HPDE6-E6E7 (cell line): ENCODE data around the gene ASB2.
A peak's percentile ranks its signal among the peaks of the same experiment; 100 is the strongest.

Experiments
- DNase-seq: peaks from one replicate; pipeline ENCODE4 v3.0.0; 2011; ENCODE audit warnings: missing footprints; ENCODE audit errors: extremely low spot score

Gene ASB2

DNA sequence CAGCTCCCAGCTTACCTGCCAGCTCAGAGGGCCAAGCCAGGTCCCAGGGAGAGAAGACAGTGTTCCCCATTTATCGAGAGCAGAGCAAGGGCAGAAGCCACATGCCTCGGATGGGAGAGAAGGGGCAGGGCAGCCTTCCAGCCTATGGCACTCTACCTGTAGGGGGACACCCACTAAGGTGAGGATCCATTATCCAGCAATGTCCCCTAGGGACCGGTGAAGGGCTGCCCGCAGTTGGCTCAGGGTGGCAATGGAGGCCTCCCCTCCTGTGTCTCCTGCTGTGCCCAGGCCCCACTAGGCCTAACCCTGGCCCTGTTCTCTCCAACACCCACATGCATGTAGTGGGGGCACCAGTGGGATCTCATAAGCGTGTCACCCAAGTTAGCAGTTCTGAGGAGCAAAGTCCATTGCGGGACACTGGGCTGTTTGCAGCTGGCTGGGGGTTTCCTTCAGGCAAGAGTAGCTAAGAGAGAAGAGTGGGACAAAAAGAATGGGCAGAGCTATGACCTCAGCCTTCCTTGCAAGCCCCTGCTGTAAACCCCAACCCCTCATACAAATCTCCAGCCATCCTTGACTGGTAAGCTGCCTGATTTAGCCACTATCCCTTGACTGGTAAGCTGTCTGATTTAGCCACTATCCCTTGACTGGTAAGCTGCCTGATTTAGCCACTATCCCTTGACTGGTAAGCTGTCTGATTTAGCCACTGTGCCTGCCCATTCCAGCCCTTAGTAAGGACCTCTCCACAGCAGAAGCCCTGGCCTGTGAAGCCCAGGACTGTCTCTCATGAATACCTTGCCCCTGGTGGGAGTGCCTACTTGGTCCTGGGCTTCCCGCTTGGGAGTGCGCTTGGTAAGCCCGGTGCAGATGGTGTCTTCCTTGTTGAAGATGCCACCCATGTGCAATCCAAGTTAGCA is 5.2 kb upstream of the ASB2 start:
- no peak for DNase-seq

DNA sequence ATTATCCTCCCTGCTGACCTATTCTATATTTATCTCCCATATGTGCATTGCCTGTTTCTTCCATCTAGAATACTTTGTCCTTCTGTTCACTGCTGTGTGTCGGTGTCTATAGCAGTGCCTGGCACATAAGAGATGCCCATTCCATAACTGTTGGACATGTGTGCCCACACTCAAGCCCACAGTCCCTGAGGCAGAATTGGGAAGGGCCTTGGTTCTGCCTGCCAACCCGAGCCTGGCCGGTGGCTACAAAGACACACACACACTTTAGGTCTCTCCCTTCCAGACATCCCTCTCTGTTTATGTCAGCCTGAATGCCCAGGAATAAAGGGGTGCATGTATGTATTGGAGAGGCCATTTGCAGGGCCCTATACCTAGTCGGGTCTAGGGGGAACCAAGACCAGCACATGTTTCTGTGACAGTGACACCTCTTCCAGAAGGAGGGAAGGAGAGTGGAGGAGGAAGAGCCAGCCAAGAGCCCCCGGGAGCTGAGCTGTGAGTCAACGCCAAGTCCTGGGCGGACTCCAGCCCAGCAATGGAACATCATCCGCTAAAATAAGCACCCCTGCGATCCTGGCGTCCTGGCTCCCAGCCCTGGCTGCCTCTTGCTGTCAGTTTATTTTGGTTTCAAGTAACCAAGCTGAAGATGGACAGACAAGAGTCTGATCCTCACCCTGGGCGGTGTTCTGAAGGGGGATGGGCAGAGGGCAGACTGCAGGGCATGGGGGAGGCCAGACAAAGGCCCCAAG is 4.3 kb upstream of the ASB2 start:
- DNase-seq: no peak

DNA sequence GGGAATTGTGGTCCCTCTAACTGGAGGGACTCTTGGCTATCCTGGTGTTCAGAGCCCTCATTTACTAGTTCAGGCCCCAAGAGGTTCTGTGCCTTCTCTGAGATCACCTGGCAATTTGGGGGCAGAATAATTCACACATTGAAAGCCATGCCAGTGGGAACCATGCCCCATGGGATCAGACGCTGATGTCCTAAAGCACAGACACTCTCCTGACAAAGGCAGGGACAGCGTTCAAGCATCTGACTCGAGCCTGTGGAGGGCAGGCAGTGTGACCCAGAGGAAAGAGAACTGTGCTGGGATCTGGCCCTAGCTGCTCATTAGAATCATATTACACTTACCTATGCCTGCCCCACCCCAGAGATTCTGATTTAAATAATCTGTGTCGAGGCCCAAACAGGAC is 2.4 kb upstream of the ASB2 start:
- no peak for DNase-seq

DNA sequence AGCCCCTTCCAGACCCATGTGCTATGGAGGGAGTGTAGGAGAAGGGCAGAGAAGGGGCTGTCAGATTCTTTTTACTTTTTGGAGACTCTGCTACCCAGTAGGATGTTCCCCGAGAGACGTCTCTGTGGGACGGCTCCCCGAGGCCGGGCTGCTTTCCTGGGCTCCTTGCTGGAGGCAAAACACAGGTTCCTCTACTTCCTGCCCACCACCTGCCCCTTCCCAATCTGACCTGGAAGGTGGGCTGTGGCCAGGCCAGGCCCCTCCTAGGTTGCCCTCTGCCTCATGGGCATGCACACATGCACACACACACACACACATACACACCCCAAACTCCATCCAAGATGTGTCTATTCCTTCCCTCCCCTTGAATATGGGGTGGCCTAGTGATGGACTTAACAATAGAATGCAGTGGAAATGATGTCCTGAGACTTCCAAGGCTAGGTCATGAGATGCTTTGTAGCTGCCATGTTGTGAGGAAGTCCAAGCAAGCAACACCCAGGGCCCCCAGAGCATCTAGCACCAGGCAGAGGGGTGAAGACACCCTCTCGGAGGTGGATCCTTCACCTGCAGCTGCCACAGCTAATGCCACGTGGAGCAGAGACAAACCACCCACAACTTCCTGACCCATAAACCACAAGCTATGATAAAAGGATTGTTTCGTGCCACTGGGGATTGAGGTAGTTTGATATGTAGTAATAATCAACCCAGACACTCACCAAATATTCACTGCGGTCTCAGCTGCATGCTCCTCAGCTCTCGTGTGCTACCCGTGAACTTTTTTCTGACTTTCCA is 1.6 kb upstream of the ASB2 start:
- no peak for DNase-seq

DNA sequence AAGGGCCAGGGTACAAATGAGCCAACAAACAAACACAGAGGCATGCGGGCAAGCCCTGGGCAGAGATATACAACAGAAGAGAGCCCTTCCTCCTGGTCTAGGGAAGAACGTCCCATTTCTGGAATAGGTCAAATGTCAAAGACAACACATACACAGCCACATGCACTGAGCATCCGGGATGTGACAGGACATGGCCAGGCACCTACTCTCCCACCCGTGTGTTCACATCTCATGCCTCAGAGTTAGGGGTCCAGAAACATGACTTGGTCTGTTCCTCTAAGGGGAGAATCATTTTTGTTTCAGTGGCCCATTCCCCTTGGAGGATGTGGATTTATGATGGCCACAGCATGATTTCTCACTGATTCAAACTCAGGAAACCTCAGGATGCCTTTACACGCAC is 801 bp upstream of the ASB2 start:
- no peak for DNase-seq

DNA sequence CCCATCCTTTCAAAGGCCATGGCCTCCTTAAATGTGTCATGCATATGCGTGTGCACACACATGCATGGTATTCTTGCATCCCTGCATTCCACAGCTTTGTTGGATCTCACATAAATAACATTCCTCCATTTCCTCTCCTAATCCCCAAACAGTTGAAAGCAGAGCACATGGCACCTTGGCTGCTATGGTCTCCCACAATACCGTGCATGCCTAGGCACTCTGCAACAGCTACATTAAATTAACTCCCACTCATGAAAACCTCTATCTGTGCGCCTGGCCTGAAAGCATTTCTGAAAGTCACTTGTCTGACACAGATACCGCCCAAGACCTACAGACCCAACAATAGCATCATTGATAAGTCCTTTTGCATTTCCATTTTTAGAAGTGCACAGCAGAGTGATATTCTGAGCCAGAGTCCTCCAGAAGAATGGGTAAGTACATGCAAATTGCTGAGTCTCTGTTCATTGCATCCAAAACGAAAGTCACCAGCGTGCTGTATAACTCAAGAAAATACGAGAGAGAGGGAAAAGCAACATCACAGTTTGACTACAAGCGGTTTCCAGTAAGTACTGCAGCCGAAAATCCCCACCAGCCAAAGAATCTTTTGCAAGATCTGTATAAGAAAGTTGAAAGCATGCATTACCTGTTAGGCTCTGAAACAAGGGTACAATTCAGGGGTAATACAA is 436 bp downstream of the ASB2 start:
- DNase-seq: no peak

DNA sequence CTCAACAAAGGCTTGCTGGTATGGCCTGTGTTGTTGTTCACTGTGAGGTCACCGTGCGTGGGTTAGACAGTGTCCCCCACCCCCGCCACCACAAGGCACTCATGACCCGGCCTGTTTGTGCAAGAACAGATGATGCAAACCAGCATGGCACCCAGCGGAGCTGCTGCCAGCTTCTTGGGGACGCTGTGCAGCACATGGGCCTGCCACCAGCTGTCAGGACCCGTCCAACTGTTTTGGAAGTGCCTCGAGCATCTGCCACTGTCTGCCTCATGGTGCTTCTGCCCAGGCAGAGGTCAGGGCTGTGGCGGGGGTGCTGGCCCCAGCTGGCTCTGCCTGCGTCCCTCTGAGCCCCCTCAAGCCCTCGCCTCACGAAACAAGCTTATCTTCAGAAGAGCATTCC is 1.5 kb downstream of the ASB2 start:
- no peak for DNase-seq

DNA sequence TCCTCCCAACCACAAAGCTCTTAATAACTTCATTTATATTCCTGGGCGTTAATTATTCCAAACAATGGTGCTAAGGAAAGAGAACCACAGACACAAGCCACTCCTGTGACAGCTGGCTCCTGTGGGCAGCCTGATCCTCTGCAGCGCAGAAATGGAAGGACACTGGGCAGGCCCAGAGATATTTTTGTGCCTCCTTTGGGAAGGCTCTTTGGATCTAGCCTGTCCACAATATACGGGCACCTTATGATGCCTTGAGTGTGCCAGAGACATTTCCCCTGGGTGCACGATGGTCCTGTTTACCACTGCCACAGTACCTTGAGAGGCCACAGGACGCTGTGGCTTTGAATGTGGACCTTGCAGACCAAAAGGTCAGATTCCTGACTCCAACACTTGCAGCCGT is 2.1 kb downstream of the ASB2 start:
- no peak for DNase-seq

DNA sequence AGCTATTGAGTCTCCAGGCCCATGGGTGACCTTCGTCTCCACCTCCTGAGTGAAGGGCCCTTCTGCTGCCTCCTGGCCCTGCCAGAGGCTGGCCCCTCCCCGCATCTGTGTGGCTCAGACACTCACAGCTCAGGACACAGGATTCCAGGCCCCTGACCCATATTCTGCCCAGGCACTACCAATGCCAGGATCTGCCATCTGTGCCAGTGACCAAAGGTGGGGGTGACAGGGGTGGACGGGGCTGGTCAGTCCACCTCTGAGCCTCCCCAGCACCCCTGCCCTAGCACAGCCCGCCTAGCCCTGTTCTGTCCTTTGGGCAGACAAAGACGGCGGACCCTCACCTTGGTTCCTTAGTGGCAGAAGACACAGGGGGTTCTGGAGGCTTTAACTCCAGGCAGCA is 2.8 kb downstream of the ASB2 start:
- no peak for DNase-seq

DNA sequence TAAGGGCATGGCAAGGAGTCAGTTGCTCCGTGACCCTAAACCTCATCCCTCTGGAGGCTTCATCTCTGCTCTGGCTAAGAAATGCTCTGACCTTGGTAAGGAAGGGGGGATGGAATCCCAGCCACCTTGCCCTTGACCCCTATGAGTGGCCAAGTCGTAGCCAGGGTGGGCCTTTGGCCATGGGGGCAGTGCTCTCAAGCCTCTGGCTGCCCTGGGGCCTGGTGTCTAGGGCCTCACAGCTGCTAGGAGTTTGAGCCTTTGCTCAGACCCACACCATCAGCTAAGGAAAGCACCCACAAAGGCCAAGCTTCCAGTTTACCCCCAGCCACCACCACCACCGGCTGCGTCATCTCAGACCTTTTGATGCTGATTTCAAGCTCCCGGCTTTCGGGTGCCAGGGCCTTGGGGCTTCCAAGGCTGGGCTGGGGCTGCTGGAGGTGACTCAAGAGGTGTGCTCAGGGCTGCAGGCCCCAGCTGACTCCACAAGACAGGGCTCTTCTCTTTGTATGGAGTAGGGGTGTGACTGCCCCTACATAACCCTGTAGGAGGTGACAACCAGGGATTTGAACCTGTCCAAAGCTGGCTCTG is 3.7 kb downstream of the ASB2 start:
- DNase-seq: no peak

DNA sequence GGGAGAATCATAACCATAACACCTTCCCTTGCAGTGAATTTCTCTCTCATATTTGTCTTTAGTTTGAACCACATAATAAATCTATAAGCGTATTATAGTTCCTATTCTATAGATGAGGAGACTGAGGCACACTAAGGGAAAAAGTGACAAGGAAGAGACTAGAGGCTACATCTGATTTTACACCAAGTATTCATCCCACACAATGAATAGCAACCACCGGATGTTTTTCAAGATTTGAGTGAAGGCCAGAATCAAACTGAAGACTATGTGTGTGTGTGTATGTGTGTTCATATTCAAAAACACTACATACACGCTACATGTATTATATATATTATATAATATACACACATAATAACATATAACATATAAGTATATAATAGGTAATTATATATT is 4.7 kb downstream of the ASB2 start:
- DNase-seq: no peak

DNA sequence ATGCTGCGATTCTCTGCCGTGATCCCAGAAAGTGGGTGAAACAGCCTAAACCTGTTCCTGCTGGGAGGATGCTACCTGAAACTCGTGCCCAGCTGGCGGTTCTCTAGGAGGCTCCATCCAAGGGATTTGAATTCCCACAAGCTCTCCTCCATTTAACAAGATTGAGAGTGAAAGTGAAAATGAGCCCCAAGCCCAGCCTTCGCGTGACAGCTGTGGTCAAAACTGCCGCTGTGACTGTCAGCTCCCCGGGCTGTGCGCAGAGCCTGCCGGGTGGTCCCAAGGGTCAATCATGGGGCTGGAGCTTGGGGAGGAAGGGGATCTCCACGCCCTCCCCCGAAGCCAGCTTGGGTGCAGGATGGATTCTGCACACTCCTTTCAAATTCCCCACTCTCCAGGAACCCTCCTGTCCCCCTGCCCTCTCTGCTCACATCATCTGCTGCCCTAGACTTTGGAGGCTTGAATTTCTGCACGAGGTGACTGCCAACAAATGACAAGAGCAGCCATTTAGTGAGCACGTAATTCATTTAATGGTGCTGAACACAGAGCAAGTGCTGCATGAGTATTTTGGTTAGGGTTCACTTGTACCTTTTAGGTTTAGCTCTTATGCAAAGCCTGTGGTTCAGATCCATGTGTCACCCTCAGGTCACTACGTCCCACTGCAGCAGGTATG is 5.3 kb downstream of the ASB2 start:
- DNase-seq: no peak

DNA sequence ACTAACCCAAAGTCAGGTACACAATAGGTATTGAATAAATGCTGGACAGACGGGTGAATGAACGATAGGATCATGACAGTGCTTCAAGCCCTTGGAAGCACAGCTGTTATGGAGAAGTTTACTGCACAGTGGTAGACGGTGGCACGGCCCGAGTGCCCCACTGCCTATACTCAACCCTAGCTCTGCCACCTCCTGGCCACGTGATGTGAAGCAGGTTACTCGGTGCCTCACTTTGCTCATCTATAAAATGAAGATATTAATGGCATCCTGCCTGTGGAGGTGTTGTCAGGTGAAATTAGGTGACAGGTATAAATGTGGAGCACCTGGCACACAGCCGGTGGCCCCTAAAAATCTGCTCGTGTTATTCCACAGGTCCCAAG is 5.8 kb downstream of the ASB2 start:
- no peak for DNase-seq

DNA sequence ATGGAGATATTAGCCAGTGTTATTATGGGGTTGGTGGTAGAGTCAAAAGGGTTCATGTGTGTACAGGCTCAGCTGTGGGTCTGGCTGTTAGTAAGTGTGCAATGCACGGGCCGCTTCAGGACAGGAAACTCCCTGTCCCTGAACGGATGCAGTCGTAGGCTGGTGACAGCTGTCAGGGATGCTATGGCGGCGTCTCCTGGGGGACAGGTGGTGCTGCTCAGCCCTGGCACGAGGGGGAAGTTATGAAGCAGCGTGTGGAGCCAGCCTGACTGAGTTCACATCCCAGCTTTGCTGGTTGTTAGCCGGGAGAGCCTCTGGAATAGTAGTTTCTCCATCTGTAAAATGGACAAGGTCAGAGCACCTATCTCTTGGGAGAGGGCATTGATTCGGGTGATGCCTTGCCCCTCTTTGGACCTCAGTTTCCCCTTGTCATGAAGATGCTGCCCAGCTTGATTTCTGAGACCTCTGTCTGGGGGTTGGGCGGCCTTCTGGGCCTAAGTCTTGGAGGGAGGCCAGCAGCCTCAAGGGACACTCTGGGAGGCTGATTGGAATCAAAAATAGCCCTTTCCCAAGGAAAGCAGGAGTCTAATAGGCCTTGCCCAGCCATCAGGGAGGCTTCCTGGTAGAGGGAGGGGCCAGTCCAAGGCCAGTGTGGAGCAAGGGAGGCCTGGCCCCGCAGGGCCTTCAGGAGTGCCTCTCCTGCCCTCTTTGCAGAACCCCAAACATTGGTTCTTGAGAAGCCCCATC is 7.1 kb downstream of the ASB2 start:
- DNase-seq: no peak

DNA sequence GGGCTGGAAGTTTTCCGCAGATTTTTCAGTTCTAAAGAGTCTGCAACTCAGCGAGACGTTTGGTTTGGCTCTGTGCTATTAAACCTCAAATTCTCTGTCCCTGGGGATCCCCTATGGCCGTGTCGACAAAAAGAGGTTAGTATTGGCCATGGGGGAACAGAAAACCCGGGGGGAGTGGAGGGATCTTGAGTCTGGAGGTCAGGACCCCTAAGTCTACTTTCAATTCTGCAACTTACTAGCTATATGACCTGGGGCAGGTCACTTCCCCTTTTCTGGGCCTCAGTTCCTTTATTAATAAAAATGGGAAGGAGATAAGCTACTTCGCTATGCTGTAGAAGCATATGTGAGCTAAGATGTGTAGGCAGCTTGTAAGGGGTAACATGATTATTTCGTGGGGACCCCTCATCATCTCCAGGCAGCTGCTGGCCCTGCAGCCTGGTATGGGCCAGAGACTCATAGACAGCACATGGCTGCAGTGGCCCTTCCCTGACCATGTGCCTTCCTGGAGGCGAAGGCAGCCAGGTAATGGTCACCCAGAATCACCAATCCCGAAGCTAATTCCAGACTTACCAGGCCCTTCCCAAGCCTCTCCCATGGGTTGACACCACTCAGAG is 8.6 kb downstream of the ASB2 start:
- DNase-seq: no peak

DNA sequence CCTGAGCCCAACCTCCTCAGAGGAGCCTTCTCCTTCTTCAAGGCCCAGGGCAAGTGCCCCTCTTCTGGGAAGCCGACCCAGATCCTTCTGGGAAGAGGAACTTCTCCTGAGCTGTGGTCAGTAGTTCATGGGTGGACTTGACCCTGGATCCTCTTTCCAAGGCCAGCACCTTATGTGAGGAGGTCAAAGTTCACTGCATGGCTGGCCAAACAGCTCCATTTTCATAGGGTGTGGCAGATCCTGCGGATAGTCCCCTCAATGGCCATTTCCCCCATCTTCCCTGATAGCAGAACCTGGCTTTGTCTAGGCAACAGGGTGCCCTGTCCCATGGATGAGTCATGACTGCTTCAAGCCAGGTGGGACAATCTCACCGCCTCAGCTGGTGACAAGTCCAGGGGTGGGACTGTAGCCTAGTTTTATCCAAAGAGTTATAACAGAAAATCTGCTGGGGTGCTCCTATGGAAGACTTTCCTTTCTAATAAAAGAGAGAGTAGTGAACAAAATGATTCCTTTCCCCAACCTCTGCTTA is 10.4 kb downstream of the ASB2 start:
- DNase-seq: no peak

DNA sequence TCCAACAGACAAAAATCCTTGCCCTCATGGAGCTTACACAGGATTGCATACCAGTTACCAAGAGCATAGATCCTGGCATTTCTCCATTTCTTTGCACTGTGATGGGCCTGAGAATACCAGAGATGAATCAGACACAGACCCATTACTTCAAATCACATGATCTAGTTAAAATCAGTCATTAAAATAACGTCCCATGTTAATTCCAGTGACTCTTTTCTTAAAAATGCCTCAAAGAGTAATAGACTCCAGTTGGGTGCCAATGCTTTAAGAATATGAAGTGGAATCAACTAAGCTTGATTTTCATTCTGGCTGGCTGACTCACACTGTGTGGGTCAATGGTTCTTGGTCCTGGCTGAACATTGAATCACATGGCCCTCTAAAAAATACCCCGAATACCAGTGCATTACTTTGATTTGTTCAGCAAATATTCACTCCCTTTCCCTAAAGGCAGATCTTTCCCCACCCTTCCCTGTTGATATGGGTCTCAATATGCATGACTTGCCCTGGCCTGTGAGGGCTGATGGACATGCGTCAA is 11.0 kb downstream of the ASB2 start:
- DNase-seq: peak; percentile 67

DNA sequence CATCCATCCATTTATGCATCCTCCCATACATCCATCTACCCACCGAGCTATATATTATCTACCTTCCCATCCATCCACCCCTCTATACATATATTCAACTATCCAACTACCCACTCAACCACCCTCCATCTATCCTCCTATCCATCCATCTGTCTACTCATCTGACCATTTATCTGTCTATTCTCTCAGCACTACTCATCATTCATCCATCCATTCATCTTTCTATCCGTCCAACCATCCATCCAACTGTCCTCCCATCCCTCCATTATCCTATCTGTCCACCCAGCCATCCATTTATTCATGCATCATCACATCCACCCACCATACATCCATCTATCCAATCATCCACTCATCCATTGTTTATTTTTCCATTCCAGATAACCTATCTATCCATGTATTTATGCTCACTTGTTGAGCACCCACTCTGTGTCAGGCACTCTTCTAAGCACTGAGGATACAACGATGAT is 11.5 kb downstream of the ASB2 start:
- DNase-seq: no peak

DNA sequence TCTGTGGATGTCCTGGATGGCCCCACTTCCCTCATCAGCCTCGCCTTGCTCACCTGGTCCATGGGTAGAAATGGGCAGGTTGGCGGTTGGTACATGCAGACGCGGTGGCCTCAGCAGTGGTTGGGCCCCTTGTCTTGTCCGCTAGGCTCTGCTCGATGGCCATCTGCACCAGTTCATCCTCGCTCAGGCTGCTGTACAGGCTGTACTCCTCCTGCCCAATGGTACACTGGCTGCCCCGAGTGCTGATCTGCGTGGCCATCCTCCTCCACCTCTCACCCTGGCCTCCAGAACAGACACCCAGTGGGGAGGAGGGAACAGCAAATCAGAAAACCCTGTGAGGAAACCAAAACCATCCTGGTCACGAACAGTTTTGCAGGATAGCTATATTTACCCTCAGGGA is 12.1 kb downstream of the ASB2 start:
- DNase-seq: no peak
